T1000 (cell line): ENCODE results near the gene ARMC2.
"Not testable (repeated sequence)": the region's sequence is repeated elsewhere in the genome, so short reads cannot be mapped to it uniquely, and the experiment has no call there.

ENCODE experiments used
- DNase-seq: peaks from one replicate; lab custom pipeline; 2025; ENCODE audit warnings: mixed read lengths; lab: John Stamatoyannopoulos, UW

Gene ARMC2

GRCh38 chr6:108832738-108833137, 15.5 kb upstream of the ARMC2 start:
- DNase-seq: no peak

GRCh38 chr6:108835218-108835850, 12.9 kb upstream of the ARMC2 start:
- DNase-seq: peak; percentile 49

GRCh38 chr6:108836061-108836460, 12.2 kb upstream of the ARMC2 start:
- no peak for DNase-seq

GRCh38 chr6:108837236-108837971, 10.8 kb upstream of the ARMC2 start:
- no peak for DNase-seq

- DNase-seq: no peak
These were observed 10.0 kb upstream of the ARMC2 start for GRCh38 chr6:108838101-108838717.

- no peak for DNase-seq
These were observed 9.1 kb upstream of the ARMC2 start for GRCh38 chr6:108839083-108839642.

- no peak for DNase-seq
These were observed 7.3 kb upstream of the ARMC2 start for GRCh38 chr6:108840919-108841318.

GRCh38 chr6:108841377-108841855, 6.8 kb upstream of the ARMC2 start:
- no peak for DNase-seq

GRCh38 chr6:108844135-108844534, 4.1 kb upstream of the ARMC2 start:
- DNase-seq: no peak

GRCh38 chr6:108845145-108845544, 3.1 kb upstream of the ARMC2 start:
- DNase-seq: no peak

- no peak for DNase-seq
These were observed 2.1 kb upstream of the ARMC2 start for GRCh38 chr6:108846101-108846500.

- DNase-seq: no peak
These were observed 1.6 kb upstream of the ARMC2 start for GRCh38 chr6:108846628-108847027.

GRCh38 chr6:108847738-108848115, 495 bp upstream of the ARMC2 start:
- no peak for DNase-seq

- DNase-seq: no peak
These were observed 2.6 kb downstream of the ARMC2 start for GRCh38 chr6:108850669-108851465.

- DNase-seq: no peak
These were observed 3.5 kb downstream of the ARMC2 start for GRCh38 chr6:108851756-108852155.

GRCh38 chr6:108853077-108853476, 4.9 kb downstream of the ARMC2 start:
- DNase-seq: no peak

- no peak for DNase-seq
These were observed 14.4 kb downstream of the ARMC2 start for GRCh38 chr6:108862479-108863191.

- DNase-seq: not testable (repeated sequence)
These were observed 17.6 kb downstream of the ARMC2 start for GRCh38 chr6:108865751-108866286.

- DNase-seq: no peak
These were observed 18.6 kb downstream of the ARMC2 start for GRCh38 chr6:108866798-108867197.

GRCh38 chr6:108868647-108869046, 20.4 kb downstream of the ARMC2 start:
- DNase-seq: no peak

- DNase-seq: no peak
These were observed 21.7 kb downstream of the ARMC2 start for GRCh38 chr6:108869876-108870275.
